HG03039 (cell line): ENCODE data around the gene GABRA5.
"Not testable (repeated sequence)": the region's sequence is repeated elsewhere in the genome, so short reads cannot be mapped to it uniquely, and the experiment has no call there.

ENCODE experiments used
- ATAC-seq: cut with Tn5 transposase; IDR thresholded peaks from one replicate; pipeline ENCODE4 v1.9.1; 2021; ENCODE audit warnings: mild to moderate bottlenecking, moderate library complexity; ENCODE audit not compliant: unreplicated experiment

The GABRA5 gene

GRCh38 chr15:26866298-26867199 is at the start of gene GABRA5:
Gene GABRA5, plus strand, starts transcription at chr15:26867062. Its CDS starts 2,187 bp downstream, at chr15:26869249.
- ATAC-seq = no peak

GRCh38 chr15:26831191-26831590 is 35.7 kb upstream of the GABRA5 start:
- ATAC-seq = not testable (repeated sequence)

- no peak for ATAC-seq
Measured at GRCh38 chr15:26831951-26832350, 34.9 kb upstream of the GABRA5 start.

- ATAC-seq = no peak
Measured at GRCh38 chr15:26838742-26839460, 28.0 kb upstream of the GABRA5 start.

GRCh38 chr15:26841514-26841913 is 25.3 kb upstream of the GABRA5 start:
- no peak for ATAC-seq

- no peak for ATAC-seq
Measured at GRCh38 chr15:26841941-26842340, 24.9 kb upstream of the GABRA5 start.

- no peak for ATAC-seq
Measured at GRCh38 chr15:26842391-26842790, 24.5 kb upstream of the GABRA5 start.

- ATAC-seq = no peak
Measured at GRCh38 chr15:26844901-26845300, 22.0 kb upstream of the GABRA5 start.

- ATAC-seq = no peak
Measured at GRCh38 chr15:26848498-26848897, 18.4 kb upstream of the GABRA5 start.

GRCh38 chr15:26850161-26850560 is 16.7 kb upstream of the GABRA5 start:
- no peak for ATAC-seq

GRCh38 chr15:26852980-26853379 is 13.9 kb upstream of the GABRA5 start:
- ATAC-seq = no peak

- ATAC-seq = no peak
Measured at GRCh38 chr15:26854435-26854834, 12.4 kb upstream of the GABRA5 start.

- no peak for ATAC-seq
Measured at GRCh38 chr15:26864664-26865191, 2.1 kb upstream of the GABRA5 start.

- no peak for ATAC-seq
Measured at GRCh38 chr15:26867200-26868007, 542 bp downstream of the GABRA5 start.

- no peak for ATAC-seq
Measured at GRCh38 chr15:26868029-26868685, 1.3 kb downstream of the GABRA5 start.

GRCh38 chr15:26869628-26870027 is 2.8 kb downstream of the GABRA5 start:
- ATAC-seq = no peak

GRCh38 chr15:26870346-26870745 is 3.5 kb downstream of the GABRA5 start:
- ATAC-seq = no peak

GRCh38 chr15:26872206-26872605 is 5.3 kb downstream of the GABRA5 start:
- ATAC-seq = no peak

GRCh38 chr15:26873846-26874245 is 7.0 kb downstream of the GABRA5 start:
- ATAC-seq = no peak

GRCh38 chr15:26874774-26875475 is 8.1 kb downstream of the GABRA5 start:
- ATAC-seq = no peak
